ENCODE results near the gene HSPE1.
A peak's percentile ranks its signal among the peaks of the same experiment; 100 is the strongest.
"Not testable (repeated sequence)": the region's sequence is repeated elsewhere in the genome, so short reads cannot be mapped to it uniquely, and the experiment has no call there.

HSPE1 gene

DNA sequence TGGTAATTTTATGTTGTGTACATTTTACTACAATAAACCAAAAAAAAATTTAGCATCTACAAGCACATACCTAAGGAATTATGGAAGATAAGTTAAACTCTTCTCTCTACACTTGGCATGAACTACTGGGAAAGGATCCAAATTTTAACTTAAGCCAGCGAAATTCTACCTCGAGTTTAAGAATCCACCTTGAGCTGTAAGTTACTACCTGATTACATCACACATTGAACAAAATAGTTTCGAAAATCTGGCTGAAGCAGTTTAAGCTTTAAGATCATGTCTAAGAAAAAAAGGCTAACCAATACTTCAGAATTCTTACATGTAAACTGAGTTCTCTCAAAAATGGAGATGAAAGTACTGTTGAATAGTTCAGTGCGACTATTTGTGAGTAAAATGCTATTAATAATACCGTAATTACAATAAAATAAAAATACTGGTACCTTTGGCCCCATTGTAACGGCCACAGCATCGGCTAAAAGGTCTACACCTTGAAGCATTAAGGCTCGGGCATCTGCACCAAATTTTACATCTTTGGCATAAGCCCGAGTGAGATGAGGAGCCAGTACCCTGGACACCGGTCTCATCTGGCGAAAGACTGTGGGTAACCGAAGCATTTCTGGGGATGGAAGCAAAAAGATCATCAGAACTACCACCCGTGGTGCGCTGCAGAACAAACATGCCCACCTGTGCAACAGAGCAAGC is 1.8 kb upstream of the HSPE1 start:
- no peak for DNase-seq (ENCODE audit: low read depth)

DNA sequence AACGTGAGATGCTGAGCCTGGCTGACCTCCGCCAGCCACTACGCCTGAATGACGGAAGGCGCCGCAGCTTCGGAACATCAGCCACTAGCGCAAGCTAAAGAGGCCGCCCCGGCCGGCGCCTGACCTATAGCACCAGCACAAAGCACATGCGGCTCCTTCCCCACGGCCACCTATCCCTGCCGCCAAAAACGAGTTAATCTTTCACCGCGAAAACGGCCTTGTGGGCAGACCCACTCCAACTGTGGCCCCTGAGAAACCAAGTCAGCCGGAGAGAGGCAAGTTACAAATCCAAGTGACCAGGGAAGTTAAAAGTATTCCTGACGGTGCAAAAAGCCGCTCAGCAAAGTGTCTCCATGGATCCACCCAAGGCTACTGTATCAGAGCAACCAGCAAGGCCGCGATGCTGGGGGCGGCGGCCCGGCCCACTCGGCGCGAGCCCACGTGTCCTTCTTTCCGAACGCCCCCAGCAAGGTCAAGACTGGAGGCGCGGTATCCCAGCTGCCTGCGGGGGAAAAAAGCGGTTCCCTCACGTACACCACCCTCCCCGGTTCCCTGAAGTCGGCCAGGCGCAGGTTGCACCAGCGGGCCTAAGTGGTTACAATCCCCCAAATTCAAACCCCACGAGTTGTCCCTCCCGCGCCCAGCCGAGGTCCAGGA is 1.1 kb upstream of the HSPE1 start:
- DNase-seq (ENCODE audit: low read depth): no peak

DNA sequence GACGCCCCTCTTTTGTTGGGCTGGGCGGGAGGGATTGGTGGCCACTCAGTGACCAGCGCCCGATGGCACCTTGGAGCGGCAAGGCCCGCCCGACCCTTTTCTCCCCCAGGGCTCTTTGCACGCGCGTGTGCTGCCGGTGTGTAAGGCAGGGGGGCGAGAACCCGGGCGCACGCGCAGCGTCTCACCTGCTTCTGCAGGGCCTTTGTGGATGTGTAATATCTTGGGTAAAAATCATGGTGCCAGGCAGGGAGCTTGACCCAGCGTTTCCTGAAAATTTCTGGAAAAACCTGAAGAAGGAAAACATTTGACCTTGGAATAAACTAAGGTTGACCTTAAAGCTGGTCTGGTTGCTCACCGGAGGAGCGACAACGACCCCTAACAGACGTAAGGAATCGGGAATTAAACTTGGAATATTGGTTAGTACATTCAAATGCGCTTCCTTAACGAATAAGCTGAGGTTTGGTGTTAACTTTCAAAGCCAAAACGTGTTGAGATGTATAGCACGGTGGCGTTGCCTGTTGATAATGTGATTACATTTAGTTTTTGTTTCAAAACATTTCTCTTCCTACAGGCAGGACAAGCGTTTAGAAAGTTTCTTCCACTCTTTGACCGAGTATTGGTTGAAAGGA is 438 bp downstream of the HSPE1 start:
- no peak for DNase-seq (ENCODE audit: low read depth)

DNA sequence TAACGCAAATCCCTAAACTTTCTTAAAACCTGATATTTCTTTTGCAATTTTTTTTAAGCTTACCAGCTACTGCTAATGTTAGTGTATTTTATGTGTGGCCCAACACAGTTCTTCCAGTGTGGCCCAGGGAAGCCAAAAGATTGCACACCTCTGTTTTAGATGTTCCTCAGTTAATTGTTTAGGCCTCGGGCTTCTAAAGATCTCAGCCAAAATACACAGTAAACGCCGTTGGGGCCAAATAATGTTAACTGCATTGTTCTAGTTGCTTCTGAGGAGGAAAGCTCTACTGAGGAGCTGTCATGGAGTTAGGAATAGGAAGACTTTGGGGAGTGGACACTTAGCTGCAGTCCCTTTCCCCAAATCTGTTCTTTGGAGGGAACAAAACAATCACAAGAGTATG is 2.0 kb downstream of the HSPE1 start:
- no peak for DNase-seq (ENCODE audit: low read depth)

DNA sequence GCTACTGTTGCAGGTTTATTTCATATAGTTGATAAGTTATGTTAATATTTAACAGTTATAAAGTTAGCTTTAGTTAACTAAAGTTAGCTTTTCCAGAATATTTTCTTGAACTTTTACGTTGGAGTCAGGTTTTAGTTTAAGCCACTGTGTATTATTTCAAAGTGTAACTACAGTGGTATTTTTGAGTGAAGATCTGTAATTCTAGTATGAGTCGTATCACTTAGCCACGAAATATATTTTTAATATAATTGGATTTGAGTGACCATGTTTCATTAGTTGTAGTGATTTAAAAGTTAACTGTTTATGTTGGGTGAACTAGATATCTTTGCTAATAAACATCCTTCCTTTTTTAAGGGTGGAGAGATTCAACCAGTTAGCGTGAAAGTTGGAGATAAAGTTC is 2.5 kb downstream of the HSPE1 start:
- no peak for DNase-seq (ENCODE audit: low read depth)

DNA sequence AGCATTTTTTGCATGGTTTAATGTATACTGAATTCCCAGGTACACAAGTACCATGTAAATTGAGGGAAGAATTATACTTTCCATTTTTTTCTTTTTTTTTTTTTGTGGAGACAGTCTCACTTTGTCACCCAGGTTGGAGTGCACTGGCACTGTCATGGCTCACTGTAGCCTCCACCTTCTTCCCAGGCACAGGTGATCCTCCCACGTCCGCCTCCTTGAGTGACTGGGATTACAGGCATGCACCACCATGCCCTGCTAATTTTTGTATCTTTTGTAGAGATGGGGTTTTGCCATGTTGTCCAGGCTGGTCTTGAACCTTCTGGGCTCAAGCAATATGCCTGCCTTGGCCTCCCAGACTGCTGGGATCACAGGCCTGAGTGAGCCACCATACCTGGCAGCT is 3.8 kb downstream of the HSPE1 start:
- no peak for DNase-seq (ENCODE audit: low read depth)

DNA sequence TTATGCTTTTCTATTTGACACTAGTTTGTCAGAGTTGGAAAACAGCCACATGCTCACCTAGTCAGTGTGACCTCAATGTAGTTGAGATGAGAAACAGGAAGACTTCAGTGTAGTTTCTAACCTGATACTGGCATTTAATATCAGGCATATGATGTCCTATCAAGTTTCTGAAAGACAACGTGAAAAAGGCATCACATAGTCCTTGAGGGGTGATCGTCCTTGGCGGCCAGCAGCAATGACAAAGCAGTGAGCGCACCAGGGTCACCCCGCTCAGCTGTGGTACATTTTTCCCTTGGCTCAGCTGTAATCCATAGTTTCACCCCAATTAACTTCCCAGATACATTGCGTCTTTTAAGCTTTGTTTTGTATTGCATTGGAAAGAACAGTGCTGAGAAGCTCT is 4.3 kb downstream of the HSPE1 start:
- DNase-seq (ENCODE audit: low read depth): no peak

DNA sequence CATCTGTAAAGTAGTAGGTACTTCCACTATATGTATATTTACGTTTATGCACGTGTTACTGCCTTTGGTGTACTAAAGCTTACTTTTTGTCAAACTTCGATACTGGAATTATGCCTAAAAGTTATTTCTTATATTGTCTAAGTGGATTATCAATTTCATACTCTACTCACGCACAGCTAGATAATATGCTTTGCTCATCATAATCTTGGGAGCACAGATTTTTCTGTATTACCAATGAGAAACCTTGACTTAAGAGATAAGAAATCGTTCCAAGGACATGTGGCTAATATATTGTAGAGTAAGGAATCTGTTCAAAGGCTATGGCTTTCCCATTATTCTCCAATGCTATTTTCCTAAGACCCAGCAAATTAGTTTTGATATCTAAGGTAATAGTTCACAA is 6.5 kb downstream of the HSPE1 start:
- DNase-seq (ENCODE audit: low read depth): no peak

DNA sequence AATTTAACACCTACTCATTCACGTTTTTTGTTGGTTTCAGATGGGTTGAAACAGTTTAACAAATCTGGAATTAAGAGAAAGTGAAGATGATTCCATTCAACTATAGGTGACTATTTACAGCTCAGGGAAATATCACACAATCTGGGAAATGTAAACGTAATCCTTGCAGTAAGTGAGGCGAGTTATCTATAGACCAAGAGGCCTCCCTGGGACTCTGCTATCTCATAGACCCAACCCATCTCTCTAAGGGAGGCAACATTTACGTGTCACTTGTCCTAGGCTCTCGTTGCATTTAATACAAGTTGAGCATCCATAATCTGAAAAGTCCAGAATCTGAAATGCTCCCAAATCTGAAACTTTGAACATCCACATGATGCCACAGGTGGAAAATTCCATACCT is 13.7 kb downstream of the HSPE1 start:
- DNase-seq (ENCODE audit: low read depth): no peak

DNA sequence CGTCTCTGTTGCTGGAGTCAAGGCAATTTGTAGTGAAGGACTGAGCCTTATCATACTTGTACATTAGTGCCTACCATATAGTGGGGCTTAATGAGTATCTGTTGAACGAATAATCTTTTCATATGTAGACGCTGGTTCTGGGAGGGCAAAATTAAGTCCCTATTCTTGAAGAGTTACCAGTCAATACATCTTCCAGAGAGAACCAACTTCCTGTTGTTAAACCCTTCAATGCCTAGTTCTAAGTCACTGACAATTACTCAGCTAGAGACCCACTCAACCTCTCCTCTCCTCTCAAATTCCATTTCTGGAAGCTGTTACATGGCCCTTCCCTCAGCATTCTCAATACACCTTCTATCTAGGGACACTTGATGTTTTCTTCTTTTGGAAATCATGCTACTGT is 14.6 kb downstream of the HSPE1 start:
- no peak for DNase-seq (ENCODE audit: low read depth)

DNA sequence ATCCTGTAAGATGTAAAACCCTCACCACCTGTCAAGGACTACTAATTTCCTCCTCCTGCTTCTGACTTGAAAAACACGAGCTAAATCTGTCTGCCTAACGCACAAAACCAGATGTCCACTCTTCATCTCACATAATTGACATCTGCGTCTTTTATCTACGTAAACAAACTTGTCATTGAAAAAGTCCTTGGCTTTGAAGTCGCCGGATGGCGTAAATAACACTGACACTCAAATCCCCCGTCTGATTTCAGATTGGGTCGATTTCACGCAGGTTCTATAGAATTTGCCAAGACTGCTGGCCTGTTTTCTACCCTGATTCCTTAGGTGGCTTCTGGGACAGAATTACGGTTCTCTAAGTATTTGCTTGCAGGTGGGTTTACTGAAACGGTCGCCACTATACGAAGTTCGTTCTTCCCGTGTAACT is 15.1 kb downstream of the HSPE1 start:
- no peak for DNase-seq (ENCODE audit: low read depth)

DNA sequence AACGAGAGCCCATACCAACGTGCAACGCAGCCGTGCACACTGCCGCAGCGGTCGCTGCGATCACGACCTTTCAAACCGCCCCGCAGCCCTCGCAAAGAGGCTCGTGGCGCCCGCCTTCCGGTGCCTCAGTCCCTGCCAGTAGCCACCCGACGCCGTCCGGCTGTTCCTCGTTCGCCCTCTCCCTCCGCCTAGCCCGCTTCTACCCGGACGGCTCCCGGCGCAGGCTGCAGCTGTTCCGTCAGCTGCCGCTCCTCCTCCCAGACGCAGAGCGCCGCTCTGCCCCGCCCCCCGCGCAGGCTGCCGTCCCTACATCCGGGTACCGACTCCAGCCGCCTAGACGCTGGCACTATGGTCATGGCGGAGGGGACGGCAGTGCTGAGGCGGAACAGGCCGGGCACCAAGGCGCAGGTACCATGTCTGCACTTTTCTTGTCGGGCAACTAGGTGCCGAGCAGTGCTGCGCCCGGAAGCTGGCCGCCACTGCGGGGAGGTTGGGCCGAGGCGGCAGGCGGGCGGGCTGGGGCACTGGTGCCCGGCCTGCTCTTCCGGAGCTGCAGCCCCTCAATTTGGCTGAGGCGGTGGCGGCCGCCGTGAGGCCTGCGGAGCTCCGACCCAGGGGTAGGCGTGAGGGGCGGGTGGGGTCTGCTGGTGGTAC is 15.7 kb downstream of the HSPE1 start, which contains the start of gene MOB4:
MOB4 (plus strand) TSS at position 328 of the 654 bp plus-strand sequence; CDS start at position 349, 21 bp downstream.
- DNase-seq (ENCODE audit: low read depth): peak; percentile 88

DNA sequence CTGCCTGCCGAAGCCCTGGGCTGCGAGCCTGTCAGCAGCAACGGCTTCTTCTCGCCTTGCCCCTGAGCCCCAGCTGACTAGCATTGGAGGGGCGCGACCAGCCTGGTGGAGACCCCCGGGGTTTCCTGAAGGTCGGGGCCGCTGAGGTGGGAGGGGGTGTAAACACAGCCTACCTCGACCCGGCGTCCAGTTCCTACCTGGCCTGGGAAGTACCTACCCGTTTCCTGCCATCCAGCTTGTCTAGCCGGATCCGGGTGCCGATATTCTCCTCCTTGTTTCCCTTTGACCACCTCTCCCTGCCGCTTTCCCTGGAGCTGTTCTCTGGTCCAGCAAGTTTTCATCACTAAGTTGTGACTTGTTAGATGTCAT is 16.2 kb downstream of the HSPE1 start:
- no peak for DNase-seq (ENCODE audit: low read depth)

DNA sequence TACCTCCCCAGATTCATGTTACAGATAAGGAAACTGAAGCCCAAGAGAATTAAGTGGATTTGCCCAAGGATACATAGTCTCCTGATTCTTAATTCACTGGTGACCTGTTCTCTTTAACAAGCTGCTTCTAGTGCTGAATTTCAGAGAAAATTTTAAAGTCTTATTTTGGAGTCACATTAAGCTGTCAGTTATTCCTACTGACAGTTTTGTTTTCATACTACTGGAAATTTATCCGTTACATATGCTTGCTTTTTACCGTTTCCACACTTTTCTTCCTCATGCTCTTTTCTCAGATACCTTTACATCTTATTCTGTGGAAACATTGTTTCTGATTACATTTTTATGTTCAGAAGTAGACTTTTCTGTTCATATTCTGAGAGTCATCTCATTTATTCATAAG is 17.0 kb downstream of the HSPE1 start:
- no peak for DNase-seq (ENCODE audit: low read depth)

DNA sequence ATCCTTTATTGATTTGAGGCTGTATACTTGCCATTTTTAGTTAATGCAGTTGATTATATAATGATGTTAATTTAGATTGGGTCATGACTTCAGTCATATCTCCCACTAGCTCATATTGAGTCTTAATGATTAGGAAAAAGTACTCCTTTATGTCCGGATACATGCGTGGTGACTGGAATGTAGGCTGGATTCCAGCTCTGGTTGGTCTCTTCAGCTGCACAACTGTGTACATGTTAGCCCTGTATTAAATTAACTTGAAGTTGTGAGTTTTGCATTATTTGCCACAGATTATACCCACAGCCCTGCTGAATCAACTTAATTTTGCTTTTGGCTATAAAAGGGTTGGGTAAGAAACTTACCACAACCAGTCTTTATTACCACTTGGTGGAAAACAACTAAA is 38.2 kb downstream of the HSPE1 start:
- no peak for DNase-seq (ENCODE audit: low read depth)

DNA sequence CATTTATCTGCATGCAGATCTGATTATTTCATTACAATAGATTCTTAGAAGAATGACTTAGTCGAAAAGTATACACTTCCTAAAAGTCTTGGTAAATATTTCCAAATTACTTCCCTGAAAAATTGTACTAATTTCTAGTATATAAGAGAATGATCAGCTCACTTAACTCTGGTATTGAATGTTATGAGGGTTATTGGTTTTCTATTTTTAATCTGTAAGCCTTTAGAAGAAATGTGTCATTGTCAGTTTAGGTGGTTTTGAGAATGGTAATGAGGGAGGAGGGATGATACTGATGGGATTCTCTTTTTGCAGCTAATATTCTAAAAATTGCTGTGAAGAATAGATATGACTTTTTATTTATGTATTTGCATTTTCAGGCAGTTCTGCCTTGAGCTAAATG is 39.6 kb downstream of the HSPE1 start:
- DNase-seq (ENCODE audit: low read depth): no peak

DNA sequence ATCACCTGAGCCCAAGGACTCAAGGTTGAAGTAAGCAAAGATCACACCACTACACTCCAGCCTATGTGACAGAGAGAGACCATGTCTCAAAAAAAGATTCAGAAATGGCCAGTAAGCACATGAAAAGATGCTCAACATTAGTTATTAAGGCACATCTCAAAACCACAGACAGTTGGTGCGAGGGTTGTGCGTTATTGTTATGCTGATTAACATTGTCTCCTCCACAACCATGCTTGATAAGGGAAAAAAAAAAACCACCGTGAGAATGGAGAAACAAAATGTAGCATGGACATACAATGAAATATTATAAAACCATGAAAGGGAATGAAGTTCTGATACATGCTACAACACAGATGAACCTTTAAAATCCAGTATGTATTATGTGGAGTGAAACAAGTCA is 43.0 kb downstream of the HSPE1 start:
- no peak for DNase-seq (ENCODE audit: low read depth)

DNA sequence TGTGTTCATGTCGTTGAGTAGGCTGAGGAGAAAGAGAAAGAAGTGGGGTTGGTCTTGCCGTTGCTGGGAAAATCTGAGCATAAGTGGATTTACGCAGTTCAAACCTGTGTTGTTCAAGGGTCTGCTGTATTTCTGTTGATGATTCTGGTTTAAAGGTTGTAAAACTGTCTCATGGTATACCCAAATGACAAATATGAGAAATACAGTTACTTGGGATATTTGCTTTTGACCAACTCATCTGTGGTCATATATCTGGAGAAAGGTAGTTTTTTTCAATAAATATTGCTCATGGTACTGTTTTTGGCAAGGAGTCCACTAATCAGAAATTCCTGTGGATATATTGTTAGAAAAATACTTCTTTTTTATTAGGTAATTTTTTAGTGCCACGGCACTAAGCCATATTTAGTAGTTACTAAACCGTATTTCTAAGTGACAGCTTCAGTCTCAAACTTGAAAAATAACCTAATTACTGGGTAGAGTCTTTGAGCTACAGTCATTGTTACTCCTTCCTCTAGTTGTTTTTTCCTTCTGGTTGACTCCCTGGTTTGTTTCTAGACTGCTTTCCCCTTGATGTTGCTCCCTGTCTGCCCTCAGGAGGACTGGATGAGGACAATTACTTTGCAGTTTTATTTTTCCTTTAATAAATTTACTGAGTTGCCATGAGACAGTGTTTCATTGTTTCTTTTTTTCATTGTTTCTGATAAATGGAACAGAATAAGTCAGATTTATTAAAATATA is 47.2 kb downstream of the HSPE1 start:
- no peak for DNase-seq (ENCODE audit: low read depth)

DNA sequence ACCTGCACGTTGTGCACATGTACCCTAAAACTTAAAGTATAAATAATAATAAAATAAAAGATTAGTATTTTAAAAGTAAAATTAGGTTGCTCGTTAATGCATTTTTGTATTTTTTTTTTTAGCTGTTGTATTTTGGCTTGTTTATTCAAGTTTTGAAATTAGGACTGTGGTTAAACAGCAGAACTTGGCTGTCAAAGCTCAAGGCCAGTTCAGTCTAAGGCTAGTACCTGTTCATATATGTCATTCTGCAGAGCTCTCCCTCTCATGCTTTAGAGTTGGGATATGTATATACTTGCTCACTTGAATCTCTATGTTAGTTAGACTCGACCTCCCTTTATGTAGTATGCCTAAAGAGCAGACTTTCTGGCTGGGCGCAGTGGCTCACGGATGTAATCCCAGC is 48.4 kb downstream of the HSPE1 start:
- no peak for DNase-seq (ENCODE audit: low read depth)

DNA sequence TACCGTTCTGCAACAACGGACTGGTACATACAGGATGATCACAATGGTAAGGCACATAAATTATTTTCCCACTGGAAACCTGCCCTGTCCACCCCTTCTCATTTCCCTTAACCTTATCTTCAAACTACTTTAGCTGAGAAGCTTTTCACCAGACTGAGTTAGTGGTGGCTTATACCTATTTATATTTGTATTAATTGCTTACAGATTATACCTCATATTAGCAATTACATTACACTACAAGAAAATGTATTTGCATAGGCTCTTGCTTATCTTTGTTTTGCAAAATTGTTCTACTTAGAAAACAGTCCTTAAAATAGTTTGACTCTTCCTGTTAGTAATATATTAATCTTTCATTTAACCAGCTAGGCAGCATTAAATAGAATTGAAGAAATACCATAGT is 51.1 kb downstream of the HSPE1 start:
- DNase-seq (ENCODE audit: low read depth): not testable (repeated sequence)

Data from GM04504 (cell line).